ENCODE results near the gene WNT4. TPM values are rescaled to one million over a fixed set of nuclear protein-coding genes. Genes with fewer than 3 reads are reported as not detected.

WNT4 gene
- polyA plus RNA-seq, 2 of the 4 experiments (the other 2 are of a cell fraction), result 0.23 to 0.62 TPM

- FAIRE-seq (no peak), ATAC-seq (no peak), DNase-seq (ENCODE audit: low read depth in 1 of 2, low spot score in 1 of 2) (no peak)
- 96% methylated on average over 3 of the region's 3 CpGs for WGBS (ENCODE audit: missing lambda C conversion rate)
- H3K4me1 ChIP-seq, result no peaks in the 10 kb centered on the region
- H3K9me3 ChIP-seq, result no peaks in the 10 kb centered on the region
- H3K4me2 ChIP-seq, result no peak overlapping the region
- POLR2A ChIA-PET, result no interaction called here
- no peak overlapping the region for H3K4me3 ChIP-seq
- H3K27ac ChIP-seq, result no peak overlapping the region
- no peak for TF ChIP-seq NFE2L2 (conservative IDR thresholded peaks at IDR 0.05; ENCODE audit: low read length)
- no peak for TF ChIP-seq ZFP36 (IDR thresholded peaks at IDR 0.05; ENCODE audit: borderline replicate concordance, partially characterized antibody)
- no peak for TF ChIP-seq MAZ (IDR thresholded peaks at IDR 0.05; ENCODE audit: borderline replicate concordance, low read depth, low read length)
- TF ChIP-seq HEYL (CRISPR knock-in tag; IDR thresholded peaks at IDR 0.05), result no peak
- TF ChIP-seq ZSCAN20 (CRISPR knock-in tag; IDR thresholded peaks at IDR 0.05), result no peak
- no peak for TF ChIP-seq POLR2AphosphoS2 (conservative IDR thresholded peaks at IDR 0.05; ENCODE audit: low read length)
- TF ChIP-seq RARB (CRISPR knock-in tag; IDR thresholded peaks at IDR 0.05), result no peak
- no peak for TF ChIP-seq HOXB5 (CRISPR knock-in tag; IDR thresholded peaks at IDR 0.05)
- TF ChIP-seq, protein P1, sequence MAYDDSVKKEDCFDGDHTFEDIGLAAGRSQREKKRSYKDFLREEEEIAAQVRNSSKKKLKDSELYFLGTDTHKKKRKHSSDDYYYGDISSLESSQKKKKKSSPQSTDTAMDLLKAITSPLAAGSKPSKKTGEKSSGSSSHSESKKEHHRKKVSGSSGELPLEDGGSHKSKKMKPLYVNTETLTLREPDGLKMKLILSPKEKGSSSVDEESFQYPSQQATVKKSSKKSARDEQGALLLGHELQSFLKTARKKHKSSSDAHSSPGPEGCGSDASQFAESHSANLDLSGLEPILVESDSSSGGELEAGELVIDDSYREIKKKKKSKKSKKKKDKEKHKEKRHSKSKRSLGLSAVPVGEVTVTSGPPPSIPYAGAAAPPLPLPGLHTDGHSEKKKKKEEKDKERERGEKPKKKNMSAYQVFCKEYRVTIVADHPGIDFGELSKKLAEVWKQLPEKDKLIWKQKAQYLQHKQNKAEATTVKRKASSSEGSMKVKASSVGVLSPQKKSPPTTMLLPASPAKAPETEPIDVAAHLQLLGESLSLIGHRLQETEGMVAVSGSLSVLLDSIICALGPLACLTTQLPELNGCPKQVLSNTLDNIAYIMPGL (CRISPR knock-in tag; IDR thresholded peaks at IDR 0.05; ENCODE audit: borderline replicate concordance), result no peak
- CTCF ChIA-PET, result interaction anchor here (1.4 kb wide), 1 partner anchor 314 kb away, joined by 6 read pairs; no protein-coding TSS in a partner anchor
These were observed 40.2 kb downstream of the WNT4 start for GRCh38 chr1:22102746-22103145.

GRCh38 chr1:22101995-22102394 is 40.9 kb downstream of the WNT4 start:
- FAIRE-seq, result no peak
- CTCF ChIA-PET, result no interaction called here

More at GRCh38 chr1:22101995-22102394, 40.9 kb downstream of the WNT4 start:
- 96% methylated on average over 8 of the region's 8 CpGs for WGBS (ENCODE audit: missing lambda C conversion rate)
- no peak overlapping the region for H3K4me2 ChIP-seq
- ATAC-seq, result no peak
- H3K4me3 ChIP-seq, result no peak overlapping the region
- POLR2A ChIA-PET, result no interaction called here
- TF ChIP-seq NR3C1 (IDR thresholded peaks at IDR 0.05) (no peak), GATA3 (IDR thresholded peaks at IDR 0.05; ENCODE audit: borderline replicate concordance) (no peak), HDAC2 (IDR thresholded peaks at IDR 0.05) (no peak), KDM1A (IDR thresholded peaks at IDR 0.05; ENCODE audit: low read depth) (no peak), HOXB5 (CRISPR knock-in tag; IDR thresholded peaks at IDR 0.05) (no peak), BHLHE40 (IDR thresholded peaks at IDR 0.05; ENCODE audit: low read depth, low read length) (no peak), ATOH8 (CRISPR knock-in tag; IDR thresholded peaks at IDR 0.05; ENCODE audit: low read depth) (no peak), CEBPB (IDR thresholded peaks at IDR 0.05) (no peak), SREBF2 (IDR thresholded peaks at IDR 0.05) (no peak), ZSCAN20 (CRISPR knock-in tag; IDR thresholded peaks at IDR 0.05) (no peak), REST (IDR thresholded peaks at IDR 0.05) (no peak), KDM5A (IDR thresholded peaks at IDR 0.05) (no peak)
- TF ChIP-seq, protein P2, sequence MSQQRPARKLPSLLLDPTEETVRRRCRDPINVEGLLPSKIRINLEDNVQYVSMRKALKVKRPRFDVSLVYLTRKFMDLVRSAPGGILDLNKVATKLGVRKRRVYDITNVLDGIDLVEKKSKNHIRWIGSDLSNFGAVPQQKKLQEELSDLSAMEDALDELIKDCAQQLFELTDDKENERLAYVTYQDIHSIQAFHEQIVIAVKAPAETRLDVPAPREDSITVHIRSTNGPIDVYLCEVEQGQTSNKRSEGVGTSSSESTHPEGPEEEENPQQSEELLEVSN (IDR thresholded peaks at IDR 0.05; ENCODE audit: borderline replicate concordance, low read depth), result no peak
- DNase-seq (ENCODE audit: low read depth in 1 of 2, low spot score in 1 of 2), result no peak
- no peaks in the 10 kb centered on the region for H3K4me1 ChIP-seq
- no peaks in the 10 kb centered on the region for H3K9me3 ChIP-seq
- H3K27ac ChIP-seq, result no peak overlapping the region

Measured in A549 (cell line).